Loucy (cell line): ENCODE results near the gene RRAD.

Source experiments
- H2AFZ ChIP-seq: fragments of 200-600 bp; sonication (generic); 2 replicates; pipeline ENCODE4 v1.6.0; 2016; ENCODE audit warnings: antibody characterized with exemption, mild to moderate bottlenecking, low read length, moderate library complexity
- H3F3A ChIP-seq: fragments of 200-600 bp; 2 replicates; pipeline ENCODE4 v1.6.0; 2016; ENCODE audit warnings: antibody characterized with exemption, low read depth, mild to moderate bottlenecking
- H3K27me3 ChIP-seq: fragments of 200-600 bp; sonication (generic); 2 replicates; pipeline ENCODE4 v1.6.1; 2014; ENCODE audit warnings: low read length, mild to moderate bottlenecking; ENCODE audit not compliant: insufficient read depth, poor library complexity, severe bottlenecking
- H3K36me3 ChIP-seq: fragments of 200-600 bp; sonication (generic); 2 replicates; pipeline ENCODE4 v1.6.1; 2016; ENCODE audit warnings: low read length; ENCODE audit not compliant: insufficient read depth
- H3K4me1 ChIP-seq: fragments of 200-600 bp; sonication (generic); 2 replicates; pipeline ENCODE4 v1.5.1; 2014; ENCODE audit warnings: low read length, mild to moderate bottlenecking; ENCODE audit not compliant: insufficient read depth, poor library complexity, severe bottlenecking
- H3K4me2 ChIP-seq: fragments of 200-600 bp; sonication (generic); 2 replicates; pipeline ENCODE4 v1.6.0; 2014; ENCODE audit warnings: antibody characterized with exemption, low read length, low read depth, mild to moderate bottlenecking; ENCODE audit not compliant: poor library complexity, severe bottlenecking
- H3K4me3 ChIP-seq: fragments of 200-600 bp; sonication (generic); 2 replicates; pipeline ENCODE4 v1.5.1; 2014; ENCODE audit warnings: low read length, mild to moderate bottlenecking, mixed read lengths; ENCODE audit not compliant: poor library complexity, severe bottlenecking
- H3K79me2 ChIP-seq: fragments of 200-600 bp; sonication (generic); 2 replicates; pipeline ENCODE4 v1.6.1; 2014; ENCODE audit warnings: low read length; ENCODE audit not compliant: insufficient read depth
- H3K9ac ChIP-seq: fragments of 200-600 bp; sonication (generic); 2 replicates; pipeline ENCODE4 v1.6.0; 2014; ENCODE audit warnings: mild to moderate bottlenecking, low read depth, low read length, moderate library complexity; ENCODE audit not compliant: poor library complexity, severe bottlenecking
- H3K9me2 ChIP-seq: fragments of 200-600 bp; sonication (generic); replicated peaks from 2 replicates; pipeline ENCODE4 v1.6.1; 2016; ENCODE audit warnings: low read depth, low read length, mixed read lengths
- H3K9me3 ChIP-seq: fragments of 200-600 bp; sonication (generic); 2 replicates; pipeline ENCODE4 v1.6.1; 2014; ENCODE audit warnings: mild to moderate bottlenecking, antibody characterized with exemption, low read length, low read depth; ENCODE audit not compliant: insufficient read depth
- H4K20me1 ChIP-seq: fragments of 200-600 bp; sonication (generic); 2 replicates; pipeline ENCODE4 v1.6.0; 2014; ENCODE audit warnings: antibody characterized with exemption, low read length, mild to moderate bottlenecking; ENCODE audit not compliant: insufficient read depth, poor library complexity, severe bottlenecking
- EZH2phosphoT487 ChIP-seq: fragments of 200-600 bp; IDR thresholded peaks from 2 replicates; pipeline ENCODE4 v1.6.1; 2018; ENCODE audit warnings: antibody characterized with exemption, mild to moderate bottlenecking, moderate library complexity, borderline replicate concordance
- TF ChIP-seq, protein P1 (sequence below): fragments of 200-600 bp; sonication (generic); conservative IDR thresholded peaks from 2 replicates; pipeline ENCODE4 v1.5.1; 2014; ENCODE audit warnings: mild to moderate bottlenecking, antibody characterized with exemption, low read length

The RRAD gene

DNA sequence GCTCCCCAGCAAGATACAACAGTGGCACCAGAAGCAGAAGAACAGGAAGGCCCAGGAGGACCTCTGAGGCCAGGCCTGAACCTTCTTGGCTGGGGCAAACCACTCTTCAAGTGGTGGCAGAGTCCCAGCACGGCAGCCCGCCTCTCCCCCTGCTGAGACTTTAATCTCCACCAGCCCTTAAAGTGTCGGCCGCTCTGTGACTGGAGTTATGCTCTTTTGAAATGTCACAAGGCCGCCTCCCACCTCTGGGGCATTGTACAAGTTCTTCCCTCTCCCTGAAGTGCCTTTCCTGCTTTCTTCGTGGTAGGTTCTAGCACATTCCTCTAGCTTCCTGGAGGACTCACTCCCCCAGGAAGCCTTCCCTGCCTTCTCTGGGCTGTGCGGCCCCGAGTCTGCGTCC, 47.6 kb upstream of the RRAD start:
- no peak overlapping the region for H3K4me3 ChIP-seq

DNA sequence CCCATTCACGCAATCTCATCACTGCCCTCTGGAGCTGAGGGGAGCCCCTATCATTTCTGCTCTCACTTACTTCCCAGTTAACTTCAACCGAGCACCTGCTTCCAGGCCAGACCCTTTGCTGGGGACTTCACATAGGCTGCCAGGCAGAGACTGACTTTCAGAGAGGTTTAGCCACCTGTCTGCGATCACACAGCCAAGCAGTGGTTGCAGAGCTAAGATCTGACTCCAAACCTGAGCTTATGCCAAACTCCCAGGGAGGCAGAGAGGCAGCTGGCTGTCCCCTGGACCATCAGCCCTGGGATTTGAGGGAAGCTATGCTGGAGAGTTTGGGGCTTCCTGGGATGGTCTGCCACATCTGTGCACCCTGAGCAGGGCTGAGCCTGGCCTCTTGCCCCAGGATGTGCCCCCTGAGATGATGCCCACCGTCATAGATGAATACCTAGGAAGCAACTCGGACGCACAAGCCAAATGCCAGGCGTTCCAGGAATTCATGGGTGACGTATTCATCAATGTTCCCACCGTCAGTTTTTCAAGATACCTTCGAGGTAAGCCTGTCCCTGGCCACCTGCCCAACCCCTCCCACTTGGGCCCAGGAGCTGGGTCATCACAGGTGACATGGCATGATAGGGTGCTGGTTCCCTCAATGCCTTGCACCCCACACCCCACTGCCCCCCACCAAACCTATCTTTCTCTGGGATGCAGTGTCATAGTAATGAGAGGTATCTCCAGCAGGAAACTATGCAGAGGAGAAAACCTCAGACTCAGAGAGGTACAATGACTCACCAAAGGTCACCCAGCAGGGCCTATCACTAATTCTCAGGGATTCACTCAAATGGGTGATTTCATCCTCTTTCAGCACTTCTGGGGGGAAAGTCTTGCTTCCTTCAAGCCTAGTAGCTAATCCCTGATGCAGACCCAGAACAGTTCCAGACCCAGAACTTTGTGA, 45.7 kb upstream of the RRAD start:
- Histone ChIP-seq H3K9me3 (no peaks in the 10 kb centered on the region), H3K9me2 (no peaks in the 10 kb centered on the region), H3F3A (no peaks in the 10 kb centered on the region), H3K4me2 (no peak overlapping the region), H3K36me3 (no peaks in the 10 kb centered on the region), H3K4me1 (peaks cover 5% of the 10 kb centered on the region), H3K9ac (no peak overlapping the region), H3K4me3 (no peak overlapping the region), H3K27me3 (no peaks in the 10 kb centered on the region), H4K20me1 (no peaks in the 10 kb centered on the region), H3K79me2 (no peaks in the 10 kb centered on the region), H2AFZ (no peak overlapping the region)
- TF ChIP-seq, protein P1, sequence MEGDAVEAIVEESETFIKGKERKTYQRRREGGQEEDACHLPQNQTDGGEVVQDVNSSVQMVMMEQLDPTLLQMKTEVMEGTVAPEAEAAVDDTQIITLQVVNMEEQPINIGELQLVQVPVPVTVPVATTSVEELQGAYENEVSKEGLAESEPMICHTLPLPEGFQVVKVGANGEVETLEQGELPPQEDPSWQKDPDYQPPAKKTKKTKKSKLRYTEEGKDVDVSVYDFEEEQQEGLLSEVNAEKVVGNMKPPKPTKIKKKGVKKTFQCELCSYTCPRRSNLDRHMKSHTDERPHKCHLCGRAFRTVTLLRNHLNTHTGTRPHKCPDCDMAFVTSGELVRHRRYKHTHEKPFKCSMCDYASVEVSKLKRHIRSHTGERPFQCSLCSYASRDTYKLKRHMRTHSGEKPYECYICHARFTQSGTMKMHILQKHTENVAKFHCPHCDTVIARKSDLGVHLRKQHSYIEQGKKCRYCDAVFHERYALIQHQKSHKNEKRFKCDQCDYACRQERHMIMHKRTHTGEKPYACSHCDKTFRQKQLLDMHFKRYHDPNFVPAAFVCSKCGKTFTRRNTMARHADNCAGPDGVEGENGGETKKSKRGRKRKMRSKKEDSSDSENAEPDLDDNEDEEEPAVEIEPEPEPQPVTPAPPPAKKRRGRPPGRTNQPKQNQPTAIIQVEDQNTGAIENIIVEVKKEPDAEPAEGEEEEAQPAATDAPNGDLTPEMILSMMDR, result no peak
- TF ChIP-seq EZH2phosphoT487, result no peak

More for the DNA sequence above, 47.6 kb upstream of the RRAD start:
- H3K9ac ChIP-seq, result no peak overlapping the region
- H2AFZ ChIP-seq, result no peak overlapping the region
- no peaks in the 10 kb centered on the region for H3K79me2 ChIP-seq
- no peak for TF ChIP-seq EZH2phosphoT487
- TF ChIP-seq, protein P1, result no peak
- H3K4me1 ChIP-seq, result peaks cover 5% of the 10 kb centered on the region
- H3K4me2 ChIP-seq, result no peak overlapping the region
- H3K27me3 ChIP-seq, result no peaks in the 10 kb centered on the region
- no peaks in the 10 kb centered on the region for H3K9me2 ChIP-seq
- no peaks in the 10 kb centered on the region for H3K9me3 ChIP-seq
- no peaks in the 10 kb centered on the region for H4K20me1 ChIP-seq
- H3F3A ChIP-seq, result no peaks in the 10 kb centered on the region
- H3K36me3 ChIP-seq, result no peaks in the 10 kb centered on the region

DNA sequence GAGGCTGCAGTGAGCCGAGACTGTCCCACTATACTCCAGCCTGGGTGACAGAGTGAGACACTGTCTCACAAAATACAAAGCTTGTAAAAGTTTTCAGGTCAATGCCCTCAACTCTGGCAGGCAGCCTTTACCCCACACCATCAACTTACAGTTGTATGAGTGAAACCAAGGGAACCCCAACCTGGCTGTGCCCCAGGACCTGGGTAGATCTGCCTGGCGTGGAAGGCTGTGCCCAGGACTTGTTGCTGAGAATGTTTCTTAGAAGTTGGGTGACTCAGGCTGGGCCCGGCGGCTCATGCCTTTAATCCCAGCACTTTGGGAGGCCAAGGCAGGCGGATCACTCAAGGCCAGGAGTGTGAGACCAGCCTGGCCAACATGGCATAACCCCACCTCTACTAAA, 43.5 kb upstream of the RRAD start:
- Histone ChIP-seq H3K79me2 (no peaks in the 10 kb centered on the region), H3K4me2 (no peak overlapping the region), H2AFZ (no peak overlapping the region), H3K4me3 (no peak overlapping the region), H3K27me3 (no peaks in the 10 kb centered on the region), H3K4me1 (no peaks in the 10 kb centered on the region), H3F3A (no peaks in the 10 kb centered on the region), H3K9me2 (no peaks in the 10 kb centered on the region), H3K9me3 (no peaks in the 10 kb centered on the region), H3K9ac (no peak overlapping the region), H4K20me1 (no peaks in the 10 kb centered on the region), H3K36me3 (no peaks in the 10 kb centered on the region)
- TF ChIP-seq EZH2phosphoT487, result no peak
- TF ChIP-seq, protein P1, result no peak
